SK-N-SH treated with all-trans-retinoic acid at 6 μM for 48 hours (cell line): ENCODE results near the gene ROCK1.

Source experiments
- GLIS3 ChIP-seq: fragments of 250-450 bp; sonication (Bioruptor Pico); IDR thresholded peaks from 2 replicates; pipeline ENCODE4 v1.5.0; 2020; ENCODE audit warnings: mild to moderate bottlenecking, moderate library complexity
- PATZ1 ChIP-seq: fragments of 250-450 bp; sonication (Bioruptor Pico); IDR thresholded peaks from 2 replicates; pipeline ENCODE4 v1.8.0; 2020; ENCODE audit warnings: mild to moderate bottlenecking, moderate library complexity, borderline replicate concordance

- TF ChIP-seq GLIS3 = no peak
- no peak for TF ChIP-seq PATZ1 (CRISPR knock-in tag)
Observed at GRCh38 chr18:21112543-21113105, 1.0 kb upstream of the ROCK1 start.
